ENCODE measurements around the gene PATJ.
"Not testable (repeated sequence)": the region's sequence is repeated elsewhere in the genome, so short reads cannot be mapped to it uniquely, and the experiment has no call there.

PATJ gene, protein sequence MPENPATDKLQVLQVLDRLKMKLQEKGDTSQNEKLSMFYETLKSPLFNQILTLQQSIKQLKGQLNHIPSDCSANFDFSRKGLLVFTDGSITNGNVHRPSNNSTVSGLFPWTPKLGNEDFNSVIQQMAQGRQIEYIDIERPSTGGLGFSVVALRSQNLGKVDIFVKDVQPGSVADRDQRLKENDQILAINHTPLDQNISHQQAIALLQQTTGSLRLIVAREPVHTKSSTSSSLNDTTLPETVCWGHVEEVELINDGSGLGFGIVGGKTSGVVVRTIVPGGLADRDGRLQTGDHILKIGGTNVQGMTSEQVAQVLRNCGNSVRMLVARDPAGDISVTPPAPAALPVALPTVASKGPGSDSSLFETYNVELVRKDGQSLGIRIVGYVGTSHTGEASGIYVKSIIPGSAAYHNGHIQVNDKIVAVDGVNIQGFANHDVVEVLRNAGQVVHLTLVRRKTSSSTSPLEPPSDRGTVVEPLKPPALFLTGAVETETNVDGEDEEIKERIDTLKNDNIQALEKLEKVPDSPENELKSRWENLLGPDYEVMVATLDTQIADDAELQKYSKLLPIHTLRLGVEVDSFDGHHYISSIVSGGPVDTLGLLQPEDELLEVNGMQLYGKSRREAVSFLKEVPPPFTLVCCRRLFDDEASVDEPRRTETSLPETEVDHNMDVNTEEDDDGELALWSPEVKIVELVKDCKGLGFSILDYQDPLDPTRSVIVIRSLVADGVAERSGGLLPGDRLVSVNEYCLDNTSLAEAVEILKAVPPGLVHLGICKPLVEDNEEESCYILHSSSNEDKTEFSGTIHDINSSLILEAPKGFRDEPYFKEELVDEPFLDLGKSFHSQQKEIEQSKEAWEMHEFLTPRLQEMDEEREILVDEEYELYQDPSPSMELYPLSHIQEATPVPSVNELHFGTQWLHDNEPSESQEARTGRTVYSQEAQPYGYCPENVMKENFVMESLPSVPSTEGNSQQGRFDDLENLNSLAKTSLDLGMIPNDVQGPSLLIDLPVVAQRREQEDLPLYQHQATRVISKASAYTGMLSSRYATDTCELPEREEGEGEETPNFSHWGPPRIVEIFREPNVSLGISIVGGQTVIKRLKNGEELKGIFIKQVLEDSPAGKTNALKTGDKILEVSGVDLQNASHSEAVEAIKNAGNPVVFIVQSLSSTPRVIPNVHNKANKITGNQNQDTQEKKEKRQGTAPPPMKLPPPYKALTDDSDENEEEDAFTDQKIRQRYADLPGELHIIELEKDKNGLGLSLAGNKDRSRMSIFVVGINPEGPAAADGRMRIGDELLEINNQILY (N-terminal part only)

GRCh38 chr1:61741711-61742619 lies at the start of gene PATJ:
PATJ (plus strand) TSS chr1:61742480; CDS start chr1:61762893, 20,413 bp downstream.
- peak; percentile 49 for DNase-seq

GRCh38 chr1:61699911-61700851 lies 42.1 kb upstream of the PATJ start:
- no peak for DNase-seq

GRCh38 chr1:61708953-61709907 lies 33.0 kb upstream of the PATJ start:
- no peak for DNase-seq

DNA sequence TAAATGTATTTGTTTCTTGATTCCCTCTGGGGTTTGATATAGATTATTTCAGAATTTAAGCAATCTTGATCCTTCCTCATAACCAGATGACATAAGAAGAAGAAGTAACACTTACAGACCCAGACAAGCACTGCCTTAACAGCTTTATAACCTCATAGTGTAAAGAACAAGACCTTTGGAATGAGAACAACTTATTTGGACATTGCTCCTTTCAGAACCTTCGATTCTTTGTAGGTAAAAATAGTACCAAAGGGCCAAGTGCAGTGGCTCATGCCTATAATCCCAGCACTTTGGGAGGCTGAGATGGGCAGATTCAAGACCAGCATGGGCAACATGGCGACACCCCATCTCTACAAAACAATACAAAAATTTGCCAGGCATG lies 32.4 kb upstream of the PATJ start:
- DNase-seq: no peak

GRCh38 chr1:61711257-61711656 lies 31.0 kb upstream of the PATJ start:
- not testable (repeated sequence) for DNase-seq

GRCh38 chr1:61711969-61712368 lies 30.3 kb upstream of the PATJ start:
- no peak for DNase-seq

GRCh38 chr1:61718996-61719663 lies 23.1 kb upstream of the PATJ start:
- DNase-seq: not testable (repeated sequence)

- no peak for DNase-seq
Measured at GRCh38 chr1:61724506-61724812, 17.8 kb upstream of the PATJ start.

DNA sequence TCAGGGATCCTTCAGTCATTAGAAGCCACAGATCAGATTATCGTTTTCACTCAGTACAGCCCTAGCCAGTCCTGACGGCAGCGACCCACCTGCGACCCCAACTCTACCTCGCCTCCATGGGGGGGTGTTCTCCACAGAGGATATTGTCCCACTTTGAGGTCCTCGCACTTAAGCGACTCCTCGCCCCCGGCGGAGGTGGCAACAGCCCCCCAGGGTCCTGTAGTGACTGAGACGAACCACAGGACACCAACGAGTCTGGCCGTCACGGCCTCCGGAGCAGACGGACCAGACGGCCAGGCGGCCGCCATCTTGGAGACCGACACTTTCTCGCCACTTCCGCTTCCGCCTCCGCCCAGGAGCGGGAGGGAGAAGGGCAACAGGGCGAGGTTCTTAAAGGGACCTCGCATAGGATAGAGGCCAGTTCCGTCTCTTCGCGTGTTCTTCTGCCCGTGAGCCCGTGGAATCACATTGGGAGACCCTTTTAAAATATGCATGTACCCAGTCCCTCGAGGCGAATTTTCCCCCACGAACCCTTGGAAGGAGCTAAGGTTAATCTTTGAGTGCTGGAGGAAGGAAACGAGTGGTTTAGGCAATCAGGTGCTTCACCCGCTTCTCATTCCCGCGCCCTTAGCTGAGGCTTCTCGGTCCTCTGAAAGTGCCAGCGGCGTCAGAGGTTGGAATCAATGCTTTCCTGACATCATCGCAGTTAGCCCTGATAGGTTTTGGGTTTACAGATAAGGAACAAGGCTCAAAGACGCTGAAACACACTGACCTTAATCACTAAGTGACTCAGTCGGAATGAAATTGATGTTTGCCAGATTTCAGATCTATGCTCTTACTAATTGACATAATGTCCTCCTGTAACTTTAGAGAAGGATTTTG lies 17.2 kb upstream of the PATJ start, which contains the start of gene TM2D1:
Gene TM2D1, minus strand, starts transcription at position 329 of the 882 bp plus-strand sequence. Its CDS starts 21 bp downstream, at position 308.
- DNase-seq: peak; percentile 95

DNA sequence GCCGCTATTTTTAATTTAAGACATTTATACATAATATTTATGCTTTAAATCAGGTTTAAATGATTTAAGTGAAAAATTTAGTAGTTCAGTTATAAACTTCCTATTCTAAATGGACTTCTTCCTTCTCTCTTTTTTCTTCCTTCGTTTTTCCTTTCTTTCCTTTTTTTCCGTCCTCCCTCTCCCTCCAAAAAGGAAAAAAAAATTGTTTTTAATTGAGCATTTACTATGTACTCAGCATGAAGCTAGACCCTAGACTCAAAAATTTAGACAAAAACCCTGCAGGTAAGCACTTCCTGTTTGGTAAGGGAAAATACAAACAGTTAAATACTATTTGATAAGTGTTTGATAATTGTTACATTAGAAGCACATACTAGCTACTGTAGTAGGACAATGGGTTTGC lies 14.7 kb upstream of the PATJ start:
- no peak for DNase-seq

- not testable (repeated sequence) for DNase-seq
Measured at GRCh38 chr1:61730679-61731078, 11.6 kb upstream of the PATJ start.

DNA sequence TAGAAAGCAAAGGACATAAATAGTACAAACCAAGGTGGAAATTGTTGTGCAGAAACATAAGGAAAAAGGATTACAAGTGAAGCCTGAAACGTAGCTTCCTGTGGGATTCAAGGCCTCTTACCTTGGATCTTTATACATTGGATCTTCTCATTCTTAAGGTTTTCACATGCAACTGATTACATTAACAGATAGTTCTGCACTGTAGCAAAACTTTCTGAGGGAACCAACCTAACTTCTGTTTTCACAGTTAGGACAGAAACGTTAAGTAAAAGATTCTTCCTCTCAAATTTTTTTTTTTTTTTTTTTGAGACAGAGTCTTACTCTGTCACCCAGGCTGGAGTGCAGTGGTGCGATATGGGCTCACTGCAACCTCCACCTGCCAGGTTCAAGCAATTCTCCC lies 9.6 kb upstream of the PATJ start:
- no peak for DNase-seq

DNA sequence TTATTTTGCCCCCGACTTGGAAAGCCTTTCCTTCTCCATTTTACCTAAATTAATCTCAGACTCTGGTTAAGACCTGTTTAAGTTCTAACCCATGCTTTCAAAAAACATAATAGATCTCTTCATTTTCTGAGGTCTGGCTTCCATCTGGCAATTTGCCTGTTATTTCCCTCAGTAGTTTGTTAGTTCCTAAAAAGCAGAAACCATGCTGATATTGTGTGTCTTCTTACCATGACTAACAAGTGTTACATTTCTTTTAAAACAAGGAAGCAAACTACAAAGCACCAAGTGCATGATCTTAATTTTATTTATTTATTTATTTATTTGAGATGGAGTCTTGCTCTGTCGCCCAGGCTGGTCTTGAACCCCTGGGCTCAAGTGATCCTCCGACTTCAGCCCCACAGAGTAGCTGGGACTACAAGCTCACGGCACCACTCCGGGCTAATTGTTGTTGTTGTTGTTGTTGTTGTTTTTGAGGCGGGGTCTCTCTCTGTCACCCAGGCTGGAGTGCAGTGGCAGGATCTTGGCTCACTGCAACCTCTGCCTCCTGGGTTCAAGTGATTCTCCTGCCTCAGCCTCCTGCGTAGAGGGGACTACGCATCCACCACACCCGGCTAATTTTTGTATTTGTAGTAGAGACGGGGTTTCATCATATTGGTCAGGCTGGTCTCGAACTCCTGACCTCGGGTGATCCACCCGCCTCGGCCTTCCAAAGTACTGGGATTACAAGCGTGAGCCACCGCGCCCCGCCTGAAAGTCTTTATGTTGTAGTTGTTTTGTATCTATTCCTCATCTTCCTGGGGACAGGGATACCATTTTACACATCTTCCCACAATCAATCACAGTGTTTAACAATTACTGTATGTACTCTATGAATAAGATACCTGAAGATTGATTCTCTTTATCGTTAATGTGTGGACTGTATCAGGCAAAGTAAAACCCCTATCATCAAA lies 1.3 kb upstream of the PATJ start:
- DNase-seq: peak; percentile 5

DNA sequence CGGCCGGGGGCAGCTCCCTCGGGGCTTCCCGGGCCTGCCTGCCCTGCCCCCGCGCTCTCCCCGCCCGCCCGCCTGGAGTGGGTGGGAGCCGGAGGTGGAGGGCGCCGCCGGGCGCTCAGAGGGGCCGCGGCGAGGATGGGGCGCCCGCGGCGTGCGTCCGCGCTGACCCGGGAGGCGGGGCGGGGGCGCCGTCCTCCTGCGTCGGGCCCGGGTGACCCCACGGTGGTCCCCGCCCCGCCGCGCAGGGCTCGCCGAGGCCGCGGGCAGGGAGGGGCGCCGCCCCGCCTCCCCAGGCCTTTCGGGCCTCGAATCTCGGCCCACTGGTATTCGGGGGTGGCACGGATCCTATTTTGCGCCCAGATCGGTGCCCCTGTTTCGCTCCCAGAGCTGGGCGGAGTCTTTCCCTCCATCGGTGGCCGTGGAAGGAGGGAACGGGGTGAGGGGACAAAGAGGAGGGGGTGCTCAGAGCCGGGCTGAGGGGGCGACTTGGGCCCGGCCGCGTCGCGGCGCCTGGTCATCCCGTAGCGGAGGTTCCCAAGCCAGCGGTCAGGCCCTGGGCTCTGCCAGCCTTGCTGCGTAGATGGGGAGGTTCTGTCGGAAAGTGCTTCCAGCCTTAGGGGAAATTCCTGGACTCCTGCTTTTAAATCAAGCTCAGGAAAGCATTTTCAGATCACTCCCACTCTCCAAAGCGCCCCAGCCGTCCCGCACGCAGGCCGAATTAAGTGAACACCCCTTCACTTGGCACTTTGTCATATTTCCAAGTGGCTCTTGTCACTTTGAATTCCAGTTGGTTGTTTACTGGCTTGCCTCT lies 545 bp downstream of the PATJ start:
- DNase-seq: peak; percentile 87

- no peak for DNase-seq
Measured at GRCh38 chr1:61743431-61743705, 1.1 kb downstream of the PATJ start.
